ENCODE measurements around the gene INPP5J.
A peak's percentile ranks its signal among the peaks of the same experiment; 100 is the strongest.

DNA sequence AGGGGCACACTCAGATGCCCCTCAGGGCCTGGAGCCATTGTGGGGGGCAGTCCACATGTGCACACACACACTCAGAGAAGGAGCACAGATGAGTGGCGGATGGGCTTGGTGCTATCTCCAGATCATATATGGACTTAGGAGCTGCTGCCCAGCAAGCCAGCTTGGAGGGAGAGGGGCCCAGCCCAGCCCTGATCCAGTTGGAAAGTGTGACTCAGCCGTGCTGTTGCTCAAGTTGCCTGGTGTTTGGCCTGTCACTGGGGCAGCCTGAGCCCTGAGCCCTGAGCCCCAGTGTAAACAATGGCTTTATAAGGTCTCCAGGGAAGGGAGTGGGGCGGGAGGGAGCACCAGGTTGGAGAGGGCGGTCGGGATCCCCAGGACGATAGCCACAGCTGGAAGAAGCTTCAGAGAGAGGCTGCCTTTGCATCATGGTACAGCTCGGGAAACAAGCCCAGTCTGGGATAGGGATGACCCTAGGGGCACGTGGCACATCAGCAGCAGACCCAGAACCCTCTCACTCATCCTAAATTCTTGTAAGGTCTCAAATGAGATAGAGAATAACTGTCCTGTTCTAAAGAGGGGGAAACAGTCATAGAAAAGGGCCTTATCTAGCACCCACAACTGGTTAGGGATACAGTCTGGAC, 20.2 kb upstream of the INPP5J start:
- TF ChIP-seq, protein P1, sequence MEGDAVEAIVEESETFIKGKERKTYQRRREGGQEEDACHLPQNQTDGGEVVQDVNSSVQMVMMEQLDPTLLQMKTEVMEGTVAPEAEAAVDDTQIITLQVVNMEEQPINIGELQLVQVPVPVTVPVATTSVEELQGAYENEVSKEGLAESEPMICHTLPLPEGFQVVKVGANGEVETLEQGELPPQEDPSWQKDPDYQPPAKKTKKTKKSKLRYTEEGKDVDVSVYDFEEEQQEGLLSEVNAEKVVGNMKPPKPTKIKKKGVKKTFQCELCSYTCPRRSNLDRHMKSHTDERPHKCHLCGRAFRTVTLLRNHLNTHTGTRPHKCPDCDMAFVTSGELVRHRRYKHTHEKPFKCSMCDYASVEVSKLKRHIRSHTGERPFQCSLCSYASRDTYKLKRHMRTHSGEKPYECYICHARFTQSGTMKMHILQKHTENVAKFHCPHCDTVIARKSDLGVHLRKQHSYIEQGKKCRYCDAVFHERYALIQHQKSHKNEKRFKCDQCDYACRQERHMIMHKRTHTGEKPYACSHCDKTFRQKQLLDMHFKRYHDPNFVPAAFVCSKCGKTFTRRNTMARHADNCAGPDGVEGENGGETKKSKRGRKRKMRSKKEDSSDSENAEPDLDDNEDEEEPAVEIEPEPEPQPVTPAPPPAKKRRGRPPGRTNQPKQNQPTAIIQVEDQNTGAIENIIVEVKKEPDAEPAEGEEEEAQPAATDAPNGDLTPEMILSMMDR (IDR thresholded peaks at IDR 0.05) = no peak
- TF ChIP-seq POLR2AphosphoS5 (IDR thresholded peaks at IDR 0.05) (peak; percentile 98), EP300 (IDR thresholded peaks at IDR 0.05) (no peak), POLR2A (IDR thresholded peaks at IDR 0.05) (peak in 1 of 2 donors; percentile 0)
